Smooth muscle cell (in vitro differentiated cells): ENCODE results near the gene DOCK6. TPM values are rescaled to one million over a fixed set of nuclear protein-coding genes. Genes with fewer than 3 reads are reported as not detected.

Experiments used
- DNase-seq: peaks from one replicate; lab custom pipeline; 2025; ENCODE audit not compliant: unreplicated experiment; lab: John Stamatoyannopoulos, UW
- H2AFZ ChIP-seq: fragments of 200-600 bp; sonication (generic); 2 replicates; pipeline ENCODE4 v1.6.0; 2016; ENCODE audit warnings: antibody characterized with exemption, low read depth, mild to moderate bottlenecking
- H3F3A ChIP-seq: fragments of 200-600 bp; sonication (generic); 2 replicates; pipeline ENCODE4 v1.6.0; 2017; ENCODE audit warnings: antibody characterized with exemption, low read depth
- H3K27ac ChIP-seq: fragments of 200-600 bp; sonication (generic); 2 replicates; pipeline ENCODE4 v1.5.1; 2016; ENCODE audit warnings: low read depth, mild to moderate bottlenecking
- H3K27me3 ChIP-seq: fragments of 200-600 bp; sonication (generic); 2 replicates; pipeline ENCODE4 v1.6.1; 2016; ENCODE audit warnings: low read depth, mild to moderate bottlenecking
- H3K36me3 ChIP-seq: fragments of 200-600 bp; sonication (generic); 2 replicates; pipeline ENCODE4 v1.5.1; 2016; ENCODE audit warnings: low read depth
- H3K4me1 ChIP-seq: fragments of 200-600 bp; sonication (generic); 2 replicates; pipeline ENCODE4 v1.5.1; 2016; ENCODE audit warnings: low read depth
- H3K4me2 ChIP-seq: fragments of 200-600 bp; sonication (generic); 2 replicates; pipeline ENCODE4 v1.6.0; 2016; ENCODE audit warnings: mild to moderate bottlenecking
- H3K4me3 ChIP-seq: fragments of 200-600 bp; sonication (generic); 2 replicates; pipeline ENCODE4 v1.5.1; 2016; ENCODE audit warnings: mild to moderate bottlenecking
- H3K79me2 ChIP-seq: fragments of 200-600 bp; sonication (generic); 2 replicates; pipeline ENCODE4 v1.6.0; 2016; ENCODE audit warnings: low read depth, mild to moderate bottlenecking
- H3K9ac ChIP-seq: fragments of 200-600 bp; sonication (generic); 2 replicates; pipeline ENCODE4 v1.6.0; 2016; ENCODE audit warnings: low read depth
- H3K9me3 ChIP-seq: fragments of 200-600 bp; sonication (generic); replicated peaks from 2 replicates; pipeline ENCODE4 v1.5.1; 2016; ENCODE audit warnings: low read depth
- H4K20me1 ChIP-seq: fragments of 200-600 bp; sonication (generic); 2 replicates; pipeline ENCODE4 v1.6.0; 2016; ENCODE audit warnings: low read depth
- CTCF ChIP-seq: fragments of 200-600 bp; sonication (generic); IDR thresholded peaks from 2 replicates; pipeline ENCODE4 v1.5.1; 2017; ENCODE audit warnings: borderline replicate concordance, mild to moderate bottlenecking, antibody characterized with exemption; ENCODE audit not compliant: insufficient read depth, poor library complexity, severe bottlenecking
- WGBS: methylation state at CpG from one replicate; pipeline ENCODE4 v1.1.7; 2016; ENCODE audit warnings: low lambda C conversion rate; 5-methylcytosine and 5-hydroxymethylcytosine counted together
- polyA plus RNA-seq: library from polyadenylated mRNA; unstranded; fragments of >200 nt; fragmentation: Nextera tagmentation; extraction: Ambion mirVana; gene quantifications from 2 replicates; pipeline ENCODE4 v1.2.1, GENCODE V29; 2016
- total RNA-seq: library from RNA; depleted of rRNA; stranded (reverse); fragments of >200 nt; gene quantifications from 2 replicates; pipeline ENCODE4 v1.2.3, GENCODE V29; 2014

Gene DOCK6
- total and polyA plus RNA-seq, 2 experiments from 2014 or later, result 13.8 to 14.8 TPM

- Histone ChIP-seq H2AFZ (no peak overlapping the region), H3K4me3 (no peak overlapping the region), H3K36me3 (no peaks in the 10 kb centered on the region), H3K27me3 (no peaks in the 10 kb centered on the region), H3K79me2 (peaks cover 5% of the 10 kb centered on the region), H3F3A (no peaks in the 10 kb centered on the region), H3K9me3 (no peaks in the 10 kb centered on the region), H4K20me1 (no peaks in the 10 kb centered on the region), H3K4me1 (no peaks in the 10 kb centered on the region), H3K9ac (no peak overlapping the region), H3K4me2 (no peak overlapping the region), H3K27ac (no peak overlapping the region)
- no peak for DNase-seq
- no peak for TF ChIP-seq CTCF
- WGBS, result 97% methylated on average over 7 of the region's 7 CpGs
These were observed 86.4 kb downstream of the DOCK6 start for GRCh38 chr19:11175920-11176319.

GRCh38 chr19:11174336-11174735, 88.0 kb downstream of the DOCK6 start:
- 97% methylated on average over 27 of the region's 27 CpGs for WGBS
- no peaks in the 10 kb centered on the region for H3F3A ChIP-seq
- H4K20me1 ChIP-seq, result no peaks in the 10 kb centered on the region
- DNase-seq, result no peak
- TF ChIP-seq CTCF, result no peak
- H3K27ac ChIP-seq, result no peak overlapping the region
- no peaks in the 10 kb centered on the region for H3K4me1 ChIP-seq
- H3K4me3 ChIP-seq, result no peak overlapping the region
- no peaks in the 10 kb centered on the region for H3K9me3 ChIP-seq
- H3K79me2 ChIP-seq, result no peaks in the 10 kb centered on the region
- H3K36me3 ChIP-seq, result no peaks in the 10 kb centered on the region
- H3K9ac ChIP-seq, result no peak overlapping the region
- no peak overlapping the region for H3K4me2 ChIP-seq
- H3K27me3 ChIP-seq, result no peaks in the 10 kb centered on the region
- H2AFZ ChIP-seq, result no peak overlapping the region

- Histone ChIP-seq H3K27ac (no peak overlapping the region), H4K20me1 (no peaks in the 10 kb centered on the region), H3K27me3 (no peaks in the 10 kb centered on the region), H3K4me1 (no peaks in the 10 kb centered on the region), H3K36me3 (no peaks in the 10 kb centered on the region), H3K9me3 (no peaks in the 10 kb centered on the region), H3K9ac (no peak overlapping the region), H3K79me2 (no peaks in the 10 kb centered on the region), H3F3A (no peaks in the 10 kb centered on the region), H3K4me3 (no peak overlapping the region), H2AFZ (no peak overlapping the region), H3K4me2 (no peak overlapping the region)
- DNase-seq, result no peak
- no peak for TF ChIP-seq CTCF
- WGBS, result 97% methylated on average over 8 of the region's 8 CpGs
These were observed 88.7 kb downstream of the DOCK6 start for GRCh38 chr19:11173516-11174155.

GRCh38 chr19:11172576-11172975, 89.7 kb downstream of the DOCK6 start:
- WGBS, result 98% methylated on average over 6 of the region's 6 CpGs
- TF ChIP-seq CTCF, result no peak
- Histone ChIP-seq H3K27ac (no peak overlapping the region), H3K4me3 (no peak overlapping the region), H3F3A (no peaks in the 10 kb centered on the region), H3K4me2 (no peak overlapping the region), H2AFZ (no peak overlapping the region), H4K20me1 (no peaks in the 10 kb centered on the region), H3K9ac (no peak overlapping the region), H3K36me3 (no peaks in the 10 kb centered on the region), H3K79me2 (no peaks in the 10 kb centered on the region), H3K4me1 (no peaks in the 10 kb centered on the region), H3K9me3 (no peaks in the 10 kb centered on the region), H3K27me3 (no peaks in the 10 kb centered on the region)
- DNase-seq, result no peak
